Lower lobe of right lung (tissue), 2 donors: ENCODE results near the gene KCNAB2. TPM values are rescaled to one million over a fixed set of nuclear protein-coding genes. Genes with fewer than 3 reads are reported as not detected.

Experiments used
- ATAC-seq, 2 donors: fragments of 200-7000 bp; cut with Tn5 transposase; one replicate each; pipeline ENCODE4 v1.9.1; 2020 to 2022; ENCODE audit warnings: mild to moderate bottlenecking in 2 of 2, moderate library complexity in 2 of 2
- DNase-seq: peaks from one replicate; pipeline ENCODE4 v3.0.0-alpha.2; 2020
- H3K27ac ChIP-seq: fragments of 200-600 bp; one replicate; pipeline ENCODE4 v1.8.0; 2022
- H3K27me3 ChIP-seq: fragments of 200-600 bp; one replicate; pipeline ENCODE4 v1.8.0; 2022; ENCODE audit warnings: low read depth
- H3K36me3 ChIP-seq: fragments of 200-600 bp; one replicate; pipeline ENCODE4 v1.8.0; 2022; ENCODE audit warnings: mild to moderate bottlenecking
- H3K4me1 ChIP-seq: fragments of 200-600 bp; one replicate; pipeline ENCODE4 v1.8.0; 2022
- H3K4me3 ChIP-seq: fragments of 200-600 bp; one replicate; pipeline ENCODE4 v1.8.0; 2022; ENCODE audit warnings: mild to moderate bottlenecking
- H3K9me3 ChIP-seq: fragments of 200-600 bp; one replicate; pipeline ENCODE4 v1.8.0; 2022
- CTCF ChIP-seq: fragments of 200-600 bp; IDR thresholded peaks from one replicate; pipeline ENCODE4 v1.8.0; 2022; ENCODE audit warnings: antibody characterized with exemption, mild to moderate bottlenecking
- intact Hi-C: fragments of 100-400 bp; cut with DNase I; formaldehyde crosslinking; loops from one replicate; pipeline ENCODE4 v1.11.0; 2022
- total RNA-seq: library from RNA; stranded (reverse); fragmentation: NEBNext Ultra II Directional; extraction: Animal tissue kit (Norgen Biotek cat#: 25700); gene quantifications from one replicate; pipeline ENCODE4 v1.2.1, GENCODE V29; 2021
- donor health status: DM: no; HTN: yes; CAD: no; lungs with severe emphysema.

KCNAB2 gene
- total RNA-seq, 1 donor from 2014 or later = 119 TPM

- Histone ChIP-seq H3K36me3 (peaks cover 42% of the 10 kb centered on the region), H3K27me3 (peaks cover 10% of the 10 kb centered on the region), H3K4me1 (no peaks in the 10 kb centered on the region), H3K9me3 (no peaks in the 10 kb centered on the region), H3K27ac (no peak overlapping the region), H3K4me3 (no peak overlapping the region)
- TF ChIP-seq CTCF = no peak
- DNase-seq (peak; percentile 46), ATAC-seq (no peak)
- intact Hi-C loops = no loop called here
Observed at GRCh38 chr1:6096243-6097116, 50.8 kb downstream of the KCNAB2 start.

- intact Hi-C loops = no loop called here
- Histone ChIP-seq H3K4me1 (no peaks in the 10 kb centered on the region), H3K4me3 (no peak overlapping the region), H3K9me3 (no peaks in the 10 kb centered on the region), H3K27ac (no peak overlapping the region), H3K27me3 (peaks cover 16% of the 10 kb centered on the region), H3K36me3 (peaks cover 37% of the 10 kb centered on the region)
- DNase-seq = peak; percentile 18
- ATAC-seq = no peak
- TF ChIP-seq CTCF = no peak
Observed at GRCh38 chr1:6097117-6097595, 51.5 kb downstream of the KCNAB2 start.

GRCh38 chr1:6097824-6098223, 52.1 kb downstream of the KCNAB2 start:
- intact Hi-C loops = no loop called here
- no peak for ATAC-seq
- TF ChIP-seq CTCF = no peak
- peak; percentile 37 for DNase-seq
- peaks cover 23% of the 10 kb centered on the region for H3K27me3 ChIP-seq
- no peak overlapping the region for H3K4me3 ChIP-seq
- no peak overlapping the region for H3K27ac ChIP-seq
- no peaks in the 10 kb centered on the region for H3K4me1 ChIP-seq
- no peaks in the 10 kb centered on the region for H3K9me3 ChIP-seq
- H3K36me3 ChIP-seq = peaks cover 35% of the 10 kb centered on the region

- Histone ChIP-seq H3K9me3 (no peaks in the 10 kb centered on the region), H3K4me1 (no peaks in the 10 kb centered on the region), H3K4me3 (no peak overlapping the region), H3K27ac (no peak overlapping the region), H3K27me3 (peaks cover 28% of the 10 kb centered on the region), H3K36me3 (peaks cover 33% of the 10 kb centered on the region)
- intact Hi-C loops = no loop called here
- TF ChIP-seq CTCF = no peak
- DNase-seq (peak; percentile 28), ATAC-seq (no peak)
Observed at GRCh38 chr1:6098303-6099215, 52.9 kb downstream of the KCNAB2 start.

GRCh38 chr1:6099297-6099696, 53.6 kb downstream of the KCNAB2 start:
- Histone ChIP-seq H3K27ac (no peak overlapping the region), H3K4me3 (no peak overlapping the region), H3K9me3 (no peaks in the 10 kb centered on the region), H3K4me1 (no peaks in the 10 kb centered on the region), H3K27me3 (peaks cover 35% of the 10 kb centered on the region), H3K36me3 (peaks cover 26% of the 10 kb centered on the region)
- ATAC-seq = no peak
- peak; percentile 37 for DNase-seq
- no peak for TF ChIP-seq CTCF
- intact Hi-C loops = no loop called here
